WTC11 (cell line): Measurements from ENCODE around the gene VPS41.

Source experiments
- CREB1 ChIP-seq: sonication (generic); formaldehyde crosslinking; IDR thresholded peaks from 2 replicates; pipeline ENCODE4 v1.8.0; 2023; ENCODE audit warnings: mild to moderate bottlenecking, missing genetic modification reagents
- CREM ChIP-seq: sonication (generic); formaldehyde crosslinking; IDR thresholded peaks from 2 replicates; pipeline ENCODE4 v1.8.1; 2022; ENCODE audit warnings: mild to moderate bottlenecking, missing genetic modification reagents, moderate library complexity
- ELF4 ChIP-seq: sonication (generic); formaldehyde crosslinking; IDR thresholded peaks from 2 replicates; pipeline ENCODE4 v1.8.1; 2022; ENCODE audit warnings: low read depth, mild to moderate bottlenecking, moderate library complexity, missing genetic modification reagents
- ESRRA ChIP-seq: sonication (generic); formaldehyde crosslinking; IDR thresholded peaks from 2 replicates; pipeline ENCODE4 v1.8.1; 2022; ENCODE audit warnings: mild to moderate bottlenecking, missing genetic modification reagents, borderline replicate concordance
- FOXK1 ChIP-seq: sonication (generic); formaldehyde crosslinking; IDR thresholded peaks from 2 replicates; pipeline ENCODE4 v1.8.0; 2022; ENCODE audit warnings: mild to moderate bottlenecking, moderate library complexity, missing genetic modification reagents
- GTF2I ChIP-seq: fragments of 250-450 bp; sonication (Bioruptor Pico); conservative IDR thresholded peaks from 2 replicates; pipeline ENCODE4 v1.4.0; 2021; ENCODE audit warnings: mild to moderate bottlenecking
- KAT7 ChIP-seq: sonication (generic); formaldehyde crosslinking; IDR thresholded peaks from 2 replicates; pipeline ENCODE4 v1.8.1; 2023; ENCODE audit warnings: missing genetic modification reagents, mild to moderate bottlenecking, borderline replicate concordance
- SMAD3 ChIP-seq: sonication (generic); formaldehyde crosslinking; IDR thresholded peaks from 2 replicates; pipeline ENCODE4 v1.8.0; 2022; ENCODE audit warnings: missing genetic modification reagents, mild to moderate bottlenecking, borderline replicate concordance
- TP53 ChIP-seq: sonication (generic); formaldehyde crosslinking; IDR thresholded peaks from 2 replicates; pipeline ENCODE4 v1.8.1; 2023; ENCODE audit warnings: mild to moderate bottlenecking, missing genetic modification reagents
- TF ChIP-seq, protein P1 (sequence below): fragments of 200-600 bp; IDR thresholded peaks from 2 replicates; pipeline ENCODE4 v1.8.0; 2022; ENCODE audit warnings: antibody characterized with exemption
- TF ChIP-seq, protein P2 (sequence below): sonication (generic); formaldehyde crosslinking; IDR thresholded peaks from 2 replicates; pipeline ENCODE4 v1.8.1; 2022; ENCODE audit warnings: mild to moderate bottlenecking, missing genetic modification reagents, moderate library complexity, borderline replicate concordance
- TF ChIP-seq, protein P3 (sequence below): sonication (generic); formaldehyde crosslinking; IDR thresholded peaks from 2 replicates; pipeline ENCODE4 v1.8.1; 2022; ENCODE audit warnings: low read depth, missing genetic modification reagents, borderline replicate concordance
- TF ChIP-seq, protein P4 (sequence below): sonication (generic); formaldehyde crosslinking; IDR thresholded peaks from 2 replicates; pipeline ENCODE4 v1.8.1; 2023; ENCODE audit warnings: mild to moderate bottlenecking, missing genetic modification reagents

DNA sequence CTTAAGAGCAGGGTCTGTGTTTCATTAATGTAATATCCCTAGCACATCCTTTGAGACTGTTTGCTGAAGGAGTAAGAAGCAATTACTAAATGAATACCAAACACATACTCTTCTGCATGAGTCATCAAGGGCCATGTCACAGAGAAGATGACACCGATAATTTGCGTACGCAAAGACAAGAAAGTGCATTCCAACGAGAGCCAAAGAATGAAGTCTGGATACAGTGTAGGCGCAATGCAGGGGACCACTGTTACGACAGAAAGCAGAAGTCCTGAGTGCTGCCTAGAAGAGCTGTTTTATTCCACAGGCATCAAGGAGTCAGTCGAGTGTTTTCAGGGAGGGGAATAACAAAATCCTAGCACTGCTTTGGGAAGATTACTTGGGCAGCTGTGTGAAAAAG lies 62.7 kb downstream of the VPS41 start:
- TF ChIP-seq, protein P1, sequence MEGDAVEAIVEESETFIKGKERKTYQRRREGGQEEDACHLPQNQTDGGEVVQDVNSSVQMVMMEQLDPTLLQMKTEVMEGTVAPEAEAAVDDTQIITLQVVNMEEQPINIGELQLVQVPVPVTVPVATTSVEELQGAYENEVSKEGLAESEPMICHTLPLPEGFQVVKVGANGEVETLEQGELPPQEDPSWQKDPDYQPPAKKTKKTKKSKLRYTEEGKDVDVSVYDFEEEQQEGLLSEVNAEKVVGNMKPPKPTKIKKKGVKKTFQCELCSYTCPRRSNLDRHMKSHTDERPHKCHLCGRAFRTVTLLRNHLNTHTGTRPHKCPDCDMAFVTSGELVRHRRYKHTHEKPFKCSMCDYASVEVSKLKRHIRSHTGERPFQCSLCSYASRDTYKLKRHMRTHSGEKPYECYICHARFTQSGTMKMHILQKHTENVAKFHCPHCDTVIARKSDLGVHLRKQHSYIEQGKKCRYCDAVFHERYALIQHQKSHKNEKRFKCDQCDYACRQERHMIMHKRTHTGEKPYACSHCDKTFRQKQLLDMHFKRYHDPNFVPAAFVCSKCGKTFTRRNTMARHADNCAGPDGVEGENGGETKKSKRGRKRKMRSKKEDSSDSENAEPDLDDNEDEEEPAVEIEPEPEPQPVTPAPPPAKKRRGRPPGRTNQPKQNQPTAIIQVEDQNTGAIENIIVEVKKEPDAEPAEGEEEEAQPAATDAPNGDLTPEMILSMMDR, result no peak
- TF ChIP-seq KAT7 (CRISPR knock-in tag) (no peak), SMAD3 (CRISPR knock-in tag) (no peak), ESRRA (CRISPR knock-in tag) (no peak), FOXK1 (CRISPR knock-in tag) (no peak), ELF4 (no peak), CREM (CRISPR knock-in tag) (no peak), GTF2I (no peak), CREB1 (CRISPR knock-in tag) (no peak), TP53 (CRISPR knock-in tag) (no peak)
- TF ChIP-seq, protein P2, sequence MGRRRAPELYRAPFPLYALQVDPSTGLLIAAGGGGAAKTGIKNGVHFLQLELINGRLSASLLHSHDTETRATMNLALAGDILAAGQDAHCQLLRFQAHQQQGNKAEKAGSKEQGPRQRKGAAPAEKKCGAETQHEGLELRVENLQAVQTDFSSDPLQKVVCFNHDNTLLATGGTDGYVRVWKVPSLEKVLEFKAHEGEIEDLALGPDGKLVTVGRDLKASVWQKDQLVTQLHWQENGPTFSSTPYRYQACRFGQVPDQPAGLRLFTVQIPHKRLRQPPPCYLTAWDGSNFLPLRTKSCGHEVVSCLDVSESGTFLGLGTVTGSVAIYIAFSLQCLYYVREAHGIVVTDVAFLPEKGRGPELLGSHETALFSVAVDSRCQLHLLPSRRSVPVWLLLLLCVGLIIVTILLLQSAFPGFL, result no peak
- TF ChIP-seq, protein P3, sequence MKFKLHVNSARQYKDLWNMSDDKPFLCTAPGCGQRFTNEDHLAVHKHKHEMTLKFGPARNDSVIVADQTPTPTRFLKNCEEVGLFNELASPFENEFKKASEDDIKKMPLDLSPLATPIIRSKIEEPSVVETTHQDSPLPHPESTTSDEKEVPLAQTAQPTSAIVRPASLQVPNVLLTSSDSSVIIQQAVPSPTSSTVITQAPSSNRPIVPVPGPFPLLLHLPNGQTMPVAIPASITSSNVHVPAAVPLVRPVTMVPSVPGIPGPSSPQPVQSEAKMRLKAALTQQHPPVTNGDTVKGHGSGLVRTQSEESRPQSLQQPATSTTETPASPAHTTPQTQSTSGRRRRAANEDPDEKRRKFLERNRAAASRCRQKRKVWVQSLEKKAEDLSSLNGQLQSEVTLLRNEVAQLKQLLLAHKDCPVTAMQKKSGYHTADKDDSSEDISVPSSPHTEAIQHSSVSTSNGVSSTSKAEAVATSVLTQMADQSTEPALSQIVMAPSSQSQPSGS (CRISPR knock-in tag), result no peak
- TF ChIP-seq, protein P4, sequence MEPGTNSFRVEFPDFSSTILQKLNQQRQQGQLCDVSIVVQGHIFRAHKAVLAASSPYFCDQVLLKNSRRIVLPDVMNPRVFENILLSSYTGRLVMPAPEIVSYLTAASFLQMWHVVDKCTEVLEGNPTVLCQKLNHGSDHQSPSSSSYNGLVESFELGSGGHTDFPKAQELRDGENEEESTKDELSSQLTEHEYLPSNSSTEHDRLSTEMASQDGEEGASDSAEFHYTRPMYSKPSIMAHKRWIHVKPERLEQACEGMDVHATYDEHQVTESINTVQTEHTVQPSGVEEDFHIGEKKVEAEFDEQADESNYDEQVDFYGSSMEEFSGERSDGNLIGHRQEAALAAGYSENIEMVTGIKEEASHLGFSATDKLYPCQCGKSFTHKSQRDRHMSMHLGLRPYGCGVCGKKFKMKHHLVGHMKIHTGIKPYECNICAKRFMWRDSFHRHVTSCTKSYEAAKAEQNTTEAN, result no peak
